GM18502 (cell line): ENCODE measurements around the gene UAP1.

ENCODE experiments used
- ATAC-seq: cut with Tn5 transposase; IDR thresholded peaks from one replicate; pipeline ENCODE4 v1.9.1; 2021; ENCODE audit warnings: mild to moderate bottlenecking; ENCODE audit not compliant: unreplicated experiment, poor library complexity

The UAP1 gene

DNA sequence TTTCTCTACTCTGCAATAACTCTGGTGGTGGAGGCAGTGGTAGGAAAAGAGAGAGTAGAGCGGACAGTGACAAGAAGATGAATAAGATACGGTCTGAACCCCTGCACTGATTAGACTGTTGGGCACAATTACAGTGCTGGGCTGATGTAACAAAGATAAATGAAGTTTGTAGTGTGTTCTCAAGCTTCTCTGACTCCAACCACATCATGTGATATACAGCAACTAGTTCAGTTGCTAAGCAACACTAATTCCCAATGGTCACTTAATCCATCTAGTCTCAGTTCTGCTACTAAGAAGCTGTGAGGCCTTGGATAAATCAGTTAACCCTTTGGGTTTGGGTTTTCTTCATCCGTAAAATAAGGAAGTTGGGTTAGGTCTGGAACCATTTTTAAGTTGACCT is 88.1 kb downstream of the UAP1 start:
- ATAC-seq: no peak
